IMR-90 (cell line): Measurements from ENCODE around the gene ZNF202. TPM values are rescaled to one million over a fixed set of nuclear protein-coding genes. Genes with fewer than 3 reads are reported as not detected.

ENCODE experiments used
- ATAC-seq: fragments of 200-7000 bp; cut with Tn5 transposase; 2 replicates; pipeline ENCODE4 v1.9.1; 2020; ENCODE audit warnings: low read depth, mild to moderate bottlenecking, moderate library complexity
- BruUV-seq: library from RNA; stranded (reverse); fragments of 400-500 nt; replicated peaks from 2 replicates; lab custom pipeline; 2021; lab: Mats Ljungman, UMichigan
- CTCF ChIA-PET: fragments of 300-600 bp; formaldehyde crosslinking; extraction: SDS; loops from one replicate; lab custom pipeline; 2021; ENCODE audit warnings: antibody characterized with exemption; lab: Yijun Ruan, JAX
- POLR2A ChIA-PET: fragments of 300-600 bp; sonication (Branson Sonifier 250); formaldehyde crosslinking; loops from one replicate; lab custom pipeline; 2022; ENCODE audit warnings: antibody characterized with exemption; ENCODE audit not compliant: unreplicated experiment; lab: Charles Lee
- DNase-seq: peaks from one replicate; pipeline ENCODE4 v3.0.0; 2013
- H2AFZ ChIP-seq: replicated peaks from 2 replicates; pipeline ENCODE3; 2013; ENCODE audit warnings: low read length, mild to moderate bottlenecking; ENCODE audit not compliant: poor library complexity
- H2AK5ac ChIP-seq: 2 replicates; pipeline ENCODE4 v1.6.1; 2013; ENCODE audit warnings: low read depth, low read length, inconsistent platforms
- H2AK9ac ChIP-seq: replicated peaks from 2 replicates; pipeline ENCODE3; 2013; ENCODE audit warnings: mild to moderate bottlenecking, low read depth, low read length, moderate library complexity; ENCODE audit not compliant: poor library complexity
- H2BK120ac ChIP-seq: 2 replicates; pipeline ENCODE4 v1.6.1; 2013; ENCODE audit warnings: low read depth, low read length, inconsistent platforms
- H2BK15ac ChIP-seq: 3 replicates; pipeline ENCODE4 v1.6.1; 2013; ENCODE audit warnings: low read depth, low read length, inconsistent platforms
- H2BK20ac ChIP-seq: 2 replicates; pipeline ENCODE4 v1.6.1; 2013; ENCODE audit warnings: low read depth, mild to moderate bottlenecking, inconsistent platforms, low read length, moderate library complexity
- H2BK5ac ChIP-seq: 2 replicates; pipeline ENCODE4 v1.6.1; 2013; ENCODE audit warnings: mild to moderate bottlenecking, low read depth, low read length, inconsistent platforms; ENCODE audit not compliant: poor library complexity, severe bottlenecking
- H3K14ac ChIP-seq: replicated peaks from 2 replicates; pipeline ENCODE4 v1.6.1; 2013; ENCODE audit warnings: low read depth, low read length, inconsistent platforms
- H3K18ac ChIP-seq: 2 replicates; pipeline ENCODE4 v1.6.1; 2013; ENCODE audit warnings: low read depth, low read length, control low read depth
- H3K23ac ChIP-seq: 2 replicates; pipeline ENCODE4 v1.6.1; 2013; ENCODE audit warnings: low read depth, low read length, inconsistent platforms
- H3K27ac ChIP-seq: 2 replicates; pipeline ENCODE4 v1.5.1; 2013; ENCODE audit warnings: mild to moderate bottlenecking, control low read depth, low read length; ENCODE audit not compliant: insufficient read depth
- H3K27me3 ChIP-seq: 2 replicates; pipeline ENCODE4 v1.6.1; 2013; ENCODE audit warnings: low read length; ENCODE audit not compliant: control insufficient read depth, insufficient read depth
- H3K36me3 ChIP-seq: 2 replicates; pipeline ENCODE4 v1.6.1; 2013; ENCODE audit warnings: low read length, mixed read lengths; ENCODE audit not compliant: control insufficient read depth, insufficient read depth
- H3K4ac ChIP-seq: 2 replicates; pipeline ENCODE4 v1.6.1; 2013; ENCODE audit warnings: low read depth, low read length, inconsistent platforms
- H3K4me1 ChIP-seq: 2 replicates; pipeline ENCODE4 v1.6.1; 2013; ENCODE audit warnings: low read length, mixed read lengths; ENCODE audit not compliant: control insufficient read depth, insufficient read depth
- H3K4me2 ChIP-seq: 2 replicates; pipeline ENCODE4 v1.6.1; 2013; ENCODE audit warnings: low read depth, mild to moderate bottlenecking, control low read depth, low read length, moderate library complexity
- H3K4me3 ChIP-seq: 2 replicates; pipeline ENCODE4 v1.5.1; 2013; ENCODE audit warnings: low read depth, mild to moderate bottlenecking, control low read depth, low read length, moderate library complexity; ENCODE audit not compliant: insufficient read depth
- H3K56ac ChIP-seq: 2 replicates; pipeline ENCODE4 v1.6.1; 2013; ENCODE audit warnings: low read length, inconsistent platforms; ENCODE audit not compliant: insufficient read depth; ENCODE audit errors: extremely low read depth
- H3K79me1 ChIP-seq, 2 experiments: 2 replicates each; pipeline ENCODE4 v1.6.1; 2013; ENCODE audit warnings: low read length in 2 of 2, inconsistent platforms in 1 of 2, low read depth in 1 of 2
- H3K9ac ChIP-seq: 2 replicates; pipeline ENCODE4 v1.6.1; 2013; ENCODE audit warnings: low read depth, low read length, control low read depth
- H3K9me1 ChIP-seq: 2 replicates; pipeline ENCODE4 v1.6.1; 2013; ENCODE audit warnings: low read length, inconsistent platforms; ENCODE audit not compliant: insufficient read depth
- H3K9me3 ChIP-seq: 2 replicates; pipeline ENCODE4 v1.6.1; 2013; ENCODE audit warnings: low read length; ENCODE audit not compliant: control insufficient read depth, insufficient read depth
- H4K20me1 ChIP-seq: 2 replicates; pipeline ENCODE4 v1.6.1; 2013; ENCODE audit warnings: low read length, inconsistent platforms; ENCODE audit not compliant: insufficient read depth
- H4K5ac ChIP-seq: 2 replicates; pipeline ENCODE4 v1.6.1; 2013; ENCODE audit warnings: mild to moderate bottlenecking, low read depth, low read length, control low read depth
- H4K8ac ChIP-seq, 2 experiments: 2 replicates each; pipeline ENCODE4 v1.6.1; 2013; ENCODE audit warnings: low read depth in 2 of 2, low read length in 2 of 2, control low read depth in 1 of 2, inconsistent platforms in 1 of 2
- H4K91ac ChIP-seq: 2 replicates; pipeline ENCODE4 v1.6.1; 2013; ENCODE audit warnings: low read depth, low read length, inconsistent platforms; ENCODE audit not compliant: insufficient read depth
- BHLHE40 ChIP-seq: fragments of 150-350 bp; IDR thresholded peaks from 2 replicates; pipeline ENCODE4 v1.6.1; 2016; ENCODE audit warnings: mild to moderate bottlenecking, low read depth, low read length
- CEBPB ChIP-seq: IDR thresholded peaks from 2 replicates; pipeline ENCODE4 v1.6.1; 2012; ENCODE audit warnings: low read depth, low read length, improper control_type of control experiment
- CHD1 ChIP-seq: IDR thresholded peaks from 2 replicates; pipeline ENCODE4 v1.6.1; 2012; ENCODE audit warnings: low read depth, low read length, improper control_type of control experiment
- CTCF ChIP-seq: conservative IDR thresholded peaks from 2 replicates; pipeline ENCODE4 v1.5.1; 2012; ENCODE audit warnings: mild to moderate bottlenecking, low read depth, low read length, improper control_type of control experiment
- ELK1 ChIP-seq: fragments of 150-350 bp; IDR thresholded peaks from 2 replicates; pipeline ENCODE4 v1.6.1; 2016; ENCODE audit warnings: low read depth, mild to moderate bottlenecking, low read length, moderate library complexity, borderline replicate concordance
- FOS ChIP-seq: fragments of 150-350 bp; IDR thresholded peaks from 2 replicates; pipeline ENCODE4 v1.6.1; 2016; ENCODE audit warnings: low read depth, low read length
- MAFK ChIP-seq: IDR thresholded peaks from 2 replicates; pipeline ENCODE4 v1.6.1; 2012; ENCODE audit warnings: low read depth, low read length, improper control_type of control experiment
- MAZ ChIP-seq: IDR thresholded peaks from 2 replicates; pipeline ENCODE4 v1.6.1; 2012; ENCODE audit warnings: low read depth, mild to moderate bottlenecking, low read length, improper control_type of control experiment, moderate library complexity, borderline replicate concordance
- MXI1 ChIP-seq: IDR thresholded peaks from 2 replicates; pipeline ENCODE4 v1.6.1; 2012; ENCODE audit warnings: low read depth, mild to moderate bottlenecking, low read length, moderate library complexity, borderline replicate concordance
- NFE2L2 ChIP-seq: fragments of 150-350 bp; IDR thresholded peaks from 2 replicates; pipeline ENCODE4 v1.6.1; 2016; ENCODE audit warnings: low read depth, mild to moderate bottlenecking, low read length
- POLR2A ChIP-seq: IDR thresholded peaks from 2 replicates; pipeline ENCODE4 v1.6.1; 2012; ENCODE audit warnings: mild to moderate bottlenecking, low read depth, low read length
- RAD21 ChIP-seq: IDR thresholded peaks from 2 replicates; pipeline ENCODE4 v1.6.1; 2012; ENCODE audit warnings: low read length, improper control_type of control experiment
- RCOR1 ChIP-seq: IDR thresholded peaks from 2 replicates; pipeline ENCODE4 v1.6.1; 2012; ENCODE audit warnings: mild to moderate bottlenecking, low read length, improper control_type of control experiment; ENCODE audit not compliant: insufficient replicate concordance
- RFX5 ChIP-seq: IDR thresholded peaks from 2 replicates; pipeline ENCODE4 v1.8.0; 2012; ENCODE audit warnings: low read depth, mild to moderate bottlenecking, low read length, moderate library complexity
- SMC3 ChIP-seq: fragments of 150-350 bp; IDR thresholded peaks from 2 replicates; pipeline ENCODE4 v1.6.1; 2016; ENCODE audit warnings: low read depth, mild to moderate bottlenecking, antibody characterized with exemption, low read length, moderate library complexity
- USF2 ChIP-seq: fragments of 150-350 bp; IDR thresholded peaks from 2 replicates; pipeline ENCODE4 v1.6.1; 2017; ENCODE audit warnings: mild to moderate bottlenecking, antibody characterized with exemption, low read length, low read depth
- WGBS, 2 experiments: methylation state at CpG; one replicate each; pipeline versions ENCODE4 v1.1.5 to v1.1.7; 2013; ENCODE audit warnings: missing lambda C conversion rate in 2 of 2; ENCODE audit not compliant: insufficient read length in 1 of 2; ENCODE audit errors: extremely low coverage in 2 of 2; 5-methylcytosine and 5-hydroxymethylcytosine counted together
- dilution Hi-C: fragments of 300-500 bp; cut with HindIII; formaldehyde crosslinking; loops from one replicate; pipeline ENCODE4 v1.14.3; 2018; ENCODE audit warnings: low sequenced_read_pairs; ENCODE audit not compliant: unreplicated experiment
- in situ Hi-C: fragments of 300-500 bp; cut with MboI; formaldehyde crosslinking; loops from 3 replicates; pipeline ENCODE4 v1.14.3; 2019; ENCODE audit warnings: low sequenced_read_pairs, inconsistent platforms, mixed read lengths
- intact Hi-C: fragments of 100-400 bp; cut with micrococcal nuclease; formaldehyde crosslinking; loops from 2 replicates; pipeline ENCODE4 v1.10.0; 2022
- polyA plus RNA-seq, 3 experiments: library from polyadenylated mRNA; depleted of rRNA; stranded (reverse); fragments of >200 nt; gene quantifications; 2 replicates each; pipeline ENCODE4 v1.2.3, GENCODE V29; 2012; ENCODE audit warnings: low replicate concordance in 1 of 3
- total RNA-seq: library from RNA; depleted of rRNA; stranded (reverse); fragments of >200 nt; gene quantifications from 2 replicates; pipeline ENCODE4 v1.2.3, GENCODE V29; 2012

The ZNF202 gene
- total and polyA plus RNA-seq, 2 of the 4 experiments (the other 2 are of a cell fraction) = 7.7 to 8.2 TPM

DNA sequence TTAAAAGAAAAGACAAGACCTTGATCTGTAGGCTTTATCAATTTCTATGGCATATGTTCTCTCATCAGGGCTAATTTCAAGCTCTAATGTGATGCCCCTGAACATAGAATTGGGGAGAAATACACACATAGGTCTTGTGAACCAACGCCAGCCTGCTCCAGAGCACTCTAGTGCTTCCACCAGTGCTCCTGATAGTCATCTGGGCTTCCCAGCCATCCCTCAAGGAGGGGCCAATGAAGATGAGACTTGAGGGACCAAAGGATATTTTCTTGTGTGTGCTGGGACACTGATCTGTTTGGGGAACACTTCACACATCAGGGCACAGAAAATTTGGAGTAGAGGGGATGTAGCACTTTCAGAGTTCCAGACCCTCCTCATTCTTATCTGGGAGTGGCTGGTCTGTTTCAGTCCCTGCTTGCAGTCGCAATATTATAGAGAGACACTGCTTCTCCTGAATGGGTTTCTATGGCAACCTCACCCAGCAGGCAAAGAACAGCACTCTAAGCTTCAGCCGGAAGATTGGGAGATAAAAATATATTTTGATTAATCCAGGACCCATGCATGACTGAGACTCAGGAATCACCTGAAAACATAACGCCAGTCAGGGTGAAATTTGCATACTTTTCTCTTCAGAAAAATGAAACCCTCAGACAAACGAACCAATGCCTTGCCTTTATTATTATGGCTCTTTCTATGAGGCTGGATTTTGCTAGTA is 58.6 kb downstream of the ZNF202 start:
- Histone ChIP-seq H3K56ac (no peak overlapping the region), H3K4me2 (no peak overlapping the region), H4K20me1 (no peaks in the 10 kb centered on the region), H4K5ac (no peak overlapping the region), H4K8ac (no peak overlapping the region), H3K36me3 (no peaks in the 10 kb centered on the region), H2BK5ac (no peak overlapping the region), H3K27ac (no peak overlapping the region), H2BK20ac (no peak overlapping the region), H3K9me3 (no peaks in the 10 kb centered on the region), H3K4me3 (no peak overlapping the region), H3K18ac (no peak overlapping the region), H3K27me3 (peaks cover 3% of the 10 kb centered on the region), H3K79me1 (no peaks in the 10 kb centered on the region), H3K14ac (no peak overlapping the region), H3K9ac (no peak overlapping the region), H2BK15ac (no peak overlapping the region), H4K91ac (no peak overlapping the region), H2BK120ac (no peak overlapping the region), H3K4ac (no peak overlapping the region), H3K4me1 (no peaks in the 10 kb centered on the region), H3K23ac (no peak overlapping the region), H2AK9ac (no peak overlapping the region), H3K9me1 (no peaks in the 10 kb centered on the region), H2AK5ac (no peak overlapping the region), H2AFZ (no peak overlapping the region)
- no TSS peak for BruUV-seq
- intact Hi-C loops (no loop called here), in situ Hi-C loops (no loop called here), dilution Hi-C loops (no loop called here)
- no peak for ATAC-seq
- no peak for DNase-seq
- ChIA-PET POLR2A (no interaction called here), CTCF (interaction anchor here (0.8 kb wide), 1 partner anchor 25 kb away, joined by 3 read pairs; no protein-coding TSS in a partner anchor)
- TF ChIP-seq ELK1 (no peak), POLR2A (no peak), MXI1 (no peak), MAFK (no peak), RAD21 (no peak), CEBPB (no peak), FOS (no peak), CTCF (no peak), USF2 (no peak), MAZ (no peak), CHD1 (no peak), SMC3 (no peak), BHLHE40 (no peak), RFX5 (no peak), NFE2L2 (no peak), RCOR1 (no peak)
- WGBS, 2 experiments = no CpG with 5 or more reads among the region's 5 CpGs
